HepG2 (cell line): ENCODE results near the gene EPB41L3. TPM values are rescaled to one million over a fixed set of nuclear protein-coding genes. Genes with fewer than 3 reads are reported as not detected.

Experiments used
- ATAC-seq: fragments of 200-7000 bp; cut with Tn5 transposase; 3 replicates; pipeline ENCODE4 v1.9.1; 2020; ENCODE audit warnings: mild to moderate bottlenecking, moderate library complexity
- BruUV-seq: library from RNA; stranded (reverse); fragments of 400-500 nt; replicated peaks from 2 replicates; lab custom pipeline; 2021; lab: Mats Ljungman, UMichigan
- CTCF ChIA-PET: fragments of 300-600 bp; formaldehyde crosslinking; extraction: SDS; loops from one replicate; lab custom pipeline; 2021; ENCODE audit warnings: low total read pairs, inconsistent platforms, low intra/inter-chr PET ratio; lab: Yijun Ruan, JAX
- POLR2A ChIA-PET: fragments of 350-600 bp; sonication (Branson Sonifier 250); formaldehyde crosslinking; loops from one replicate; lab custom pipeline; 2020; ENCODE audit warnings: antibody characterized with exemption, inconsistent platforms; lab: Yijun Ruan, JAX
- DNase-seq: peaks from one replicate; pipeline ENCODE4 v3.0.0-alpha.2; 2015; ENCODE audit warnings: low spot score
- FAIRE-seq: peaks from 3 replicates; lab custom pipeline; 2011; peaks lifted over from hg19 to GRCh38; lab: Jason Lieb, UNC
- H2AFZ ChIP-seq: one replicate; pipeline ENCODE4 v1.6.1; 2011; ENCODE audit warnings: low read length, inconsistent platforms
- H3K27ac ChIP-seq: fragments of 300-600 bp; 3 replicates; pipeline ENCODE4 v1.8.0; 2011; ENCODE audit warnings: mixed run types, mild to moderate bottlenecking, mixed read lengths, low read length, inconsistent platforms; ENCODE audit not compliant: insufficient read depth; ENCODE audit errors: extremely low read length
- H3K27me3 ChIP-seq, 2 experiments: fragments of 200-600 bp in 1 of 2; 2 replicates in 1 of 2; 3 replicates in 1 of 2; pipeline versions ENCODE4 v1.6.0 to v1.8.0; 2011; ENCODE audit warnings: low read length in 2 of 2, mild to moderate bottlenecking in 2 of 2, moderate library complexity in 2 of 2, inconsistent platforms in 1 of 2; ENCODE audit not compliant: insufficient read depth in 2 of 2, control insufficient read depth in 1 of 2
- H3K36me3 ChIP-seq, 2 experiments: fragments of 200-600 bp in 1 of 2; replicated peaks in 1 of 2; 2 replicates in 1 of 2; 3 replicates in 1 of 2; pipeline versions ENCODE4 v1.5.1 to v1.8.0; 2011; ENCODE audit warnings: low read length in 2 of 2, inconsistent platforms in 1 of 2; ENCODE audit not compliant: insufficient read depth in 2 of 2, control insufficient read depth in 1 of 2
- H3K4me1 ChIP-seq: 2 replicates; pipeline ENCODE4 v1.5.1; 2012; ENCODE audit warnings: low read length, inconsistent platforms; ENCODE audit not compliant: insufficient read depth
- H3K4me2 ChIP-seq: 2 replicates; pipeline ENCODE4 v1.6.0; 2011; ENCODE audit warnings: low read depth, low read length, inconsistent platforms
- H3K4me3 ChIP-seq, 3 experiments: fragments of 200-600 bp in 1 of 3; sonication (generic), shearing (Covaris generic) in 1 of 3; replicated peaks in 1 of 3; 2 replicates each; pipeline ENCODE4 v1.5.1; 2011 to 2016; ENCODE audit warnings: low read length in 3 of 3, inconsistent platforms in 2 of 3, low read depth in 2 of 3, mild to moderate bottlenecking in 2 of 3, control low read depth in 1 of 3, mixed read lengths in 1 of 3; ENCODE audit not compliant: insufficient read depth in 1 of 3
- H3K79me2 ChIP-seq: one replicate; pipeline ENCODE4 v1.6.1; 2011; ENCODE audit warnings: low read length, inconsistent platforms; ENCODE audit not compliant: insufficient read depth
- H3K9ac ChIP-seq: 2 replicates; pipeline ENCODE4 v1.6.0; 2011; ENCODE audit warnings: mild to moderate bottlenecking, low read depth, low read length, inconsistent platforms; ENCODE audit not compliant: insufficient read depth
- H3K9me3 ChIP-seq: 2 replicates; pipeline ENCODE4 v1.5.1; 2012; ENCODE audit warnings: mild to moderate bottlenecking, low read length
- H4K20me1 ChIP-seq: 2 replicates; pipeline ENCODE4 v1.6.0; 2011; ENCODE audit warnings: inconsistent platforms, mild to moderate bottlenecking, low read length, moderate library complexity; ENCODE audit not compliant: insufficient read depth
- ASH2L ChIP-seq: fragments of 300-600, 200-600 bp; sonication (generic); IDR thresholded peaks from 2 replicates; pipeline ENCODE4 v1.7.0; 2017; ENCODE audit warnings: low read depth, mild to moderate bottlenecking, moderate library complexity, mixed read lengths, low read length; ENCODE audit not compliant: insufficient read length
- ATF5 ChIP-seq: sonication (generic); formaldehyde crosslinking; IDR thresholded peaks from 2 replicates; pipeline ENCODE4 v1.4.0; 2020; ENCODE audit warnings: mild to moderate bottlenecking, low read depth, missing genetic modification reagents
- EZH2 ChIP-seq: conservative IDR thresholded peaks from 2 replicates; pipeline ENCODE4 v1.6.1; 2012; ENCODE audit warnings: mild to moderate bottlenecking, low read depth, low read length, moderate library complexity
- FOXP1 ChIP-seq, 2 experiments: fragments of 450-650 bp in 1 of 2; IDR thresholded peaks; 2 replicates each; pipeline ENCODE4 v1.6.1; 2017 to 2018; ENCODE audit warnings: antibody characterized with exemption in 1 of 2
- PHF21A ChIP-seq: sonication (generic); formaldehyde crosslinking; IDR thresholded peaks from 2 replicates; pipeline ENCODE4 v1.5.0; 2020; ENCODE audit warnings: mild to moderate bottlenecking, missing genetic modification reagents
- PLRG1 ChIP-seq: fragments of 450-650 bp; conservative IDR thresholded peaks from 2 replicates; pipeline ENCODE4 v1.6.1; 2016
- SKI ChIP-seq: fragments of 450-650 bp; IDR thresholded peaks from one replicate; pipeline ENCODE4 v1.6.1; 2018; ENCODE audit warnings: mild to moderate bottlenecking; ENCODE audit not compliant: partially characterized antibody
- SNAPC5 ChIP-seq: sonication (generic); formaldehyde crosslinking; IDR thresholded peaks from 2 replicates; pipeline ENCODE4 v1.8.1; 2023; ENCODE audit warnings: mild to moderate bottlenecking, missing genetic modification reagents, borderline replicate concordance
- TCF12 ChIP-seq, 2 experiments: fragments of 450-650 bp in 1 of 2; sonication (generic) in 1 of 2; formaldehyde crosslinking in 1 of 2; IDR thresholded peaks; 2 replicates each; pipeline versions ENCODE4 v1.6.1 to v1.8.0; 2017 to 2022; ENCODE audit warnings: antibody characterized with exemption in 1 of 2, mild to moderate bottlenecking in 1 of 2, missing genetic modification reagents in 1 of 2, moderate library complexity in 1 of 2
- TEAD3 ChIP-seq: optimal IDR thresholded peaks from 2 replicates; pipeline ENCODE3; 2016; ENCODE audit warnings: borderline replicate concordance
- ZBTB37 ChIP-seq: sonication (generic); formaldehyde crosslinking; IDR thresholded peaks from 2 replicates; pipeline ENCODE4 v1.4.0; 2020; ENCODE audit warnings: mild to moderate bottlenecking, missing genetic modification reagents
- ZNF264 ChIP-seq: sonication (generic); formaldehyde crosslinking; IDR thresholded peaks from 2 replicates; pipeline ENCODE4 v1.4.0; 2020; ENCODE audit warnings: missing genetic modification reagents
- ZNF484 ChIP-seq: sonication (generic); formaldehyde crosslinking; IDR thresholded peaks from 2 replicates; pipeline ENCODE4 v1.5.1; 2020; ENCODE audit warnings: mild to moderate bottlenecking, low read depth, missing genetic modification reagents, borderline replicate concordance
- ZNF510 ChIP-seq: sonication (generic); formaldehyde crosslinking; IDR thresholded peaks from 2 replicates; pipeline ENCODE4 v1.4.0; 2020; ENCODE audit warnings: low read depth, mild to moderate bottlenecking, missing genetic modification reagents
- ZNF562 ChIP-seq: sonication (generic); formaldehyde crosslinking; IDR thresholded peaks from 2 replicates; pipeline ENCODE4 v1.8.0; 2022; ENCODE audit warnings: missing genetic modification reagents, borderline replicate concordance
- ZNF749 ChIP-seq: sonication (generic); formaldehyde crosslinking; IDR thresholded peaks from 2 replicates; pipeline ENCODE4 v1.8.0; 2022; ENCODE audit warnings: mild to moderate bottlenecking, missing genetic modification reagents, moderate library complexity, borderline replicate concordance
- WGBS: methylation state at CpG from one replicate; pipeline ENCODE4 v1.1.6; 2017; ENCODE audit warnings: low lambda C conversion rate; 5-methylcytosine and 5-hydroxymethylcytosine counted together
- in situ Hi-C: cut with HindIII; loops from 2 replicates; pipeline ENCODE4 v1.10.0; 2017; ENCODE audit warnings: low pct_unique_long_range_greater_than_20kb; ENCODE audit not compliant: extremely low pct_ligation_motif_present
- intact Hi-C: fragments of 100-400 bp; cut with micrococcal nuclease; formaldehyde crosslinking; loops from one replicate; pipeline ENCODE4 v1.10.0; 2022; ENCODE audit not compliant: unreplicated experiment
- polyA plus RNA-seq, 8 experiments: library from polyadenylated mRNA; depleted of rRNA in 3 of 8; stranded (reverse) in 7 of 8; unstranded in 1 of 8; fragments of >200 nt; fragmentation: Illumina TruSeq in 4 of 8; extraction: Trizol in 4 of 8; gene quantifications; 2 replicates each; pipeline versions ENCODE4 v1.2.1 to v1.2.3, GENCODE V29; 2011 to 2016; ENCODE audit warnings: low read depth in 4 of 8, missing spikeins in 1 of 8, mixed read lengths in 1 of 8; ENCODE audit not compliant: insufficient read depth in 1 of 8
- total RNA-seq, 5 experiments: library from RNA; depleted of rRNA; stranded (reverse); fragments of >200 nt; fragmentation: Illumina TruSeq; extraction: Trizol; gene quantifications; 2 replicates each; pipeline ENCODE4 v1.2.3, GENCODE V29; 2016; ENCODE audit warnings: low read depth in 1 of 5

Gene EPB41L3
- total and polyA plus RNA-seq, 2 of the 13 experiments (the other 11 are each of a cell fraction or from before 2014, with no cell fraction given), result not detected

- no peak overlapping the region for H3K27ac ChIP-seq
- FAIRE-seq, result no peak
- H3K4me2 ChIP-seq, result no peak overlapping the region
- H3K9me3 ChIP-seq, result no peaks in the 10 kb centered on the region
- H2AFZ ChIP-seq, result no peak overlapping the region
- no peaks in the 10 kb centered on the region for H3K36me3 ChIP-seq
- TF ChIP-seq EZH2 (no peak), SNAPC5 (CRISPR knock-in tag) (no peak), ATF5 (no peak), ZNF510 (CRISPR knock-in tag) (no peak)
- DNase-seq, result no peak
- ATAC-seq, result no peak
- H4K20me1 ChIP-seq, result no peaks in the 10 kb centered on the region
- no peaks in the 10 kb centered on the region for H3K79me2 ChIP-seq
- H3K9ac ChIP-seq, result no peak overlapping the region
- no peak overlapping the region for H3K4me3 ChIP-seq
- no TSS peak for BruUV-seq
- WGBS, result 49% methylated on average over 3 of the region's 3 CpGs
- in situ Hi-C loops (no loop called here), intact Hi-C loops (no loop called here)
- peaks cover 0 to 21% of the 10 kb centered on the region in 2 experiments; a peak in 1 of 5 replicates for H3K27me3 ChIP-seq
- ChIA-PET POLR2A (no interaction called here), CTCF (no interaction called here)
- no peaks in the 10 kb centered on the region for H3K4me1 ChIP-seq
Measured at GRCh38 chr18:5422626-5423025, 121.2 kb downstream of the EPB41L3 start.

- POLR2A ChIA-PET, result no interaction called here
- H3K4me3 ChIP-seq, result no peak overlapping the region
- TF ChIP-seq ZNF562 (CRISPR knock-in tag) (no peak), TCF12 (IDR thresholded peaks at IDR 0.05) (no peak), TCF12 (CRISPR knock-in tag; IDR thresholded peaks at IDR 0.05) (no peak), TEAD3 (CRISPR knock-in tag) (no peak), FOXP1 (IDR thresholded peaks at IDR 0.05) (no peak), FOXP1 (CRISPR knock-in tag; IDR thresholded peaks at IDR 0.05) (no peak), ASH2L (no peak), ZNF264 (CRISPR knock-in tag) (no peak), PLRG1 (no peak), PHF21A (no peak), ZBTB37 (CRISPR knock-in tag) (no peak), SKI (no peak), ZNF484 (CRISPR knock-in tag) (no peak), ZNF749 (no peak)
Measured at GRCh38 chr18:5421981-5422380, 121.8 kb downstream of the EPB41L3 start.

More at GRCh38 chr18:5421981-5422380, 121.8 kb downstream of the EPB41L3 start:
- no peaks in the 10 kb centered on the region for H3K9me3 ChIP-seq
- CTCF ChIA-PET, result no interaction called here
- H3K79me2 ChIP-seq, result no peaks in the 10 kb centered on the region
- no peak overlapping the region for H3K27ac ChIP-seq
- intact Hi-C loops (no loop called here), in situ Hi-C loops (no loop called here)
- BruUV-seq, result no TSS peak
- no peak for DNase-seq
- no peak overlapping the region for H3K9ac ChIP-seq
- peaks cover 0 to 24% of the 10 kb centered on the region in 2 experiments; a peak in 1 of 5 replicates for H3K27me3 ChIP-seq
- ATAC-seq, result no peak
- no peak overlapping the region for H3K4me2 ChIP-seq
- H3K4me1 ChIP-seq, result no peaks in the 10 kb centered on the region
- no peak overlapping the region for H2AFZ ChIP-seq
- no peaks in the 10 kb centered on the region for H4K20me1 ChIP-seq
- no peak for FAIRE-seq
- WGBS, result 13% methylated on average over 5 of the region's 5 CpGs
- H3K36me3 ChIP-seq, result no peaks in the 10 kb centered on the region
